Stimulated activated CD4-positive, alpha-beta T cell treated with anti-CD3 and anti-CD28 coated beads, Interleukin-1b, Interleukin-23, amount 100 ng/mL, for 48 hours (primary cell): Measurements from ENCODE around the gene SEC14L5.

Experiments used
- DNase-seq: peaks from one replicate; pipeline ENCODE4 v3.0.0-alpha.2; 2020

Gene SEC14L5

DNA sequence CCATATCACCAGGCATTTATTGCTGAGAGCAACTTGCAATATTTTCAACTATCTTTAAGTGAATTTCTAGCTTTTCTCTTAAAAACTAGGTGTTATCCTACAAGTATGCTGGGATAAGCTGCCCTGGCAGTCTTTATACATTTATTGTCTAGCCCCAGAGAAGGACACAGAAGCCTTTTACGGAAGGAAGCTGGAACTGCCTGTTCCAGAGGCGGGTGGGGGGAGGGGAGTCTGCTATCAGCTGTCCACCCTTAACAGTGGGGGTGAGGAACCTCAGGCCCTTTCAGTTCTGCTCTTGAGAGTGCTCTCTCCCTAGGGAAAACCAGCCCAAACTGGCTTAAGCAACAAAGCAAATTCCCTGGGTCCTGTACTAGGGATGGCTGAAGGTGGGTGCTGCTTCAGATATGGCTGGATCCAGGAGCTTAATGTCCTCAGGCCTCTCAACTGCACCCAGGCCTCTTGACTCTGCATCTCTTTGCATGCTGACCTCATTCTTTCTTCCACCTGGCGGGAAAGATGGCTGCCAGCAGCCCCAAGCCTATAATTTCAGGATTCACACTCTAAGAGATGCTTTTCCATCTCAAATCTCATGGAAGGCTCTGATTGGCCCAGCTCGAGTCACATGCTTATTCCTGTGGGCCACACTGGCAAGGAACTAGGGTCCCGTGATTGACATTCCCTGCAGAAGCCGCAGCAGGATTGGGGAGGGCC is 59.0 kb downstream of the SEC14L5 start:
- DNase-seq, result no peak

DNA sequence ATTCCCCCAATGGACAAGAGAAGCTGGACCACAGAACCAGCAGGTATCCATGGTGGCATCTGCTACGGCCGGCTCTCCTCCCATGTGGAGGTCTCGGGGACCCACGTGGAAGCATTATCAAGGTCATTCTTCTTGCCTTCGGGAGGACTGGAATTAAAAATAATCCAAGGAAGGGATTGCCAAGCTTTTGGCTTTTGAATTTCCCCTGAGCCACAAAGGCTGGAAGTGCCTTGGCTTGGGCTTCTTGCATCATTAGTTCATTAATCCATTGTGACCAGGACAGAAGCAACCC is 59.5 kb downstream of the SEC14L5 start:
- no peak for DNase-seq

DNA sequence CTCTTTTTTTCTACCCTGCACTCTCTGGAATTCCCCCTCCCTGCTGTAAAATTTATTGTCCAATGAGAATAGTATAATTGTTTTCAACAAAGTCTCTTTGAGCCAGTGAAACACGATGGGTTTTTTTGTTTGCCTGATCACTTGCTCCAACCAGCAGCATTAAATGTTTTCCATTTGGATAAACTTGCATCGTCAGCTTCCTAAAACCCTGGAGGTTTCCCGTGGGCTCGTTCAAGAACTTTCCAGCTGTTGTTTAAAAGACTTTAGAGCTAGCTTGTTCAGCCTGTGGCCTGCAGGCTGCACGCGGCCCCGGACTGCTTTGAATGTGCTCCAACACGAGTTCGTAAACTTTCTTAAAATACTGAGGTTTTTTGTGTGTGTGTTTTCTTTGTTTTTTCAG is 60.7 kb downstream of the SEC14L5 start:
- DNase-seq, result no peak

DNA sequence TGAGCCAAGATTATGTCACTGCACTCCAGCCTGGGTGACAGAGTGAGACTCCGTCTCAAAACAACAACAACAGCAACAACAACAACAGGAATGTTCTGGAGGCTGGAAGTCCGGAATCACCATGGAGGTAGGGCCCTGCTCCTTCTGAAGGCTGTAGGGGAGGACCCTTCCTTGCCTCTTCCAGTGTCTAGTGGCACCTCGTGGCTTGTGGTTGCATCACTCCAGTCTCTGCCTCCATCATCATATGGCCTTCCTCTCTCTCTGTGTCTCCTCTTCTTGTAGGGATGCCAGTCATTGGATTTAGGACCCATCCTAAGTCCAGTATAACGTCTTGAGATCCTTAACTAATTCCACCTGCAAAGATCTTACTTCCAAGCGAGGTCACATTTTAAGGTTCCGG is 61.6 kb downstream of the SEC14L5 start:
- no peak for DNase-seq

DNA sequence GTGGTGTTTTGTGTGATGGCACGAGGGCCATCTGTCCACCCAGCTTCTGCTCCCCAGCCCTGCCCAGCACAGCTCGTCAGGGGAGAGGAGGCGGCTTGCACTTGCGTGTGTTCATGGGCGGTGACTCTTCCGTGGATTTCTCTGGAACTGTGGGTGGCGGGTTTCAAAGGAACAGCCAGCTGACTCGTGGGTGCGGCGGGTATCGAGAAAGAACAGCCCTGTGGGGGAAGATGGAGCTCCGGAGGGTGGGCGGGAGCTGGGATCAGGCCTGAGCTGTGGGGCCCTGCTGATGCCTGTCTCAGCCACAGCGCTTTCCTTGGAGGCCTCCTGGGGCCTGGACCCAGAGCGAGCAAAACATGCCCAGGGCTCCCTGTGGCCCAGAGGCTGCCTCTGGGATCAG is 62.4 kb downstream of the SEC14L5 start:
- DNase-seq, result no peak

GRCh38 chr16:5022521-5022920 is 64.4 kb downstream of the SEC14L5 start:
- DNase-seq, result no peak

- DNase-seq, result no peak
Observed at GRCh38 chr16:5024632-5025031, 66.5 kb downstream of the SEC14L5 start.

GRCh38 chr16:5025171-5025632 is 67.1 kb downstream of the SEC14L5 start:
- DNase-seq, result no peak

DNA sequence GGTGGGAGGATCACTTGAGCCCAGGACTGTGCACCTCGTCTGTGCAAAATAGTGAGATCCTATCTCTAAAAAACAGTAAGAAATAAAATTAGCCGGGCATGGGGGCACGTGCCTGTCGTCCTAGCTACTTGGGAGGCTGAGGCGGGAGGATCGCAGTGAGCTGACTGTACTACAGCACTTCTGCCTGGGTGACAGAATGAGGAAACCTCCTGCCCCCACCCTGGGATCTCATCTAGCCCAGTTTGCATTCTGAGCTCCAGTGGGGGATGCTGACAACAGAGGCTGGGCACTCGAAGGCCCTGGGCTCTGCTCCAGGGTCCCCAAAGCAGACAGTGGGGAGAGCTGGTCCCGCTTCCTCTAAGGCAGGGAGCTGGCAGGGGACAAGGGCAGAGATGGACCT is 68.5 kb downstream of the SEC14L5 start:
- no peak for DNase-seq

GRCh38 chr16:5027086-5027485 is 69.0 kb downstream of the SEC14L5 start:
- DNase-seq, result no peak

- no peak for DNase-seq
Observed at GRCh38 chr16:5027575-5028235, 69.6 kb downstream of the SEC14L5 start.

GRCh38 chr16:5028950-5029475 is 70.9 kb downstream of the SEC14L5 start:
- no peak for DNase-seq

DNA sequence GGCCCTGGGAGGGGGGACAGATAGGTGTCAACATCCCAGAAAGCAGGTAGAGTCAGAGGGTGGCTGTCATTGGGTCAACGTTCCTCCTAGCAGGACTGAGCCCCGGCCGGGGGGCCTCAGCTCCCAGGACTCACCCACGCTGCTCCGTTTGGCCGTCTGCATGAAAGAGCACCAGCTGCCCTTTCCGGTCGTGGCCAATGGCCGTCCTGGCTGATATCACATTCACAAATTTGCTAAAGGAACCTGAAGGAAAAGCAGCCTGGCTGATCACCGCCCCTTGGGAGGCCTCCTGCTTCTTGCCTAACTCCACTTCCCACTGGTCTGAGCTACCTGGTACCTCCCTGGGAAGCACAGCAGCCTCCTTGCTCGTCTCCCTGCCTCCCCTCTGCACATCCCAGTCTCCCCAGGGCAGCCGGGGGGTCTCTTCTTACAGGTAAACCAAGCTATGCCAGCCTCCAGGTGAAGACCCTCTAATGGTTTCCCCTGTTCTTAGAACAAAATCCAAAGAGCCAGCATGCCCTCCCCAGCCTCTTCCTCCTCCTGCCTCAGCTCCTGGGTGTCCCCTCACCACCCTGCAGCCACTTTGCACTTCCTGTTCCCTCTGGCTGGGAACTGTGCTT is 72.2 kb downstream of the SEC14L5 start:
- DNase-seq, result no peak

GRCh38 chr16:5031601-5032000 is 73.5 kb downstream of the SEC14L5 start:
- DNase-seq, result no peak

GRCh38 chr16:5032748-5033167 is 74.6 kb downstream of the SEC14L5 start:
- DNase-seq, result no peak

DNA sequence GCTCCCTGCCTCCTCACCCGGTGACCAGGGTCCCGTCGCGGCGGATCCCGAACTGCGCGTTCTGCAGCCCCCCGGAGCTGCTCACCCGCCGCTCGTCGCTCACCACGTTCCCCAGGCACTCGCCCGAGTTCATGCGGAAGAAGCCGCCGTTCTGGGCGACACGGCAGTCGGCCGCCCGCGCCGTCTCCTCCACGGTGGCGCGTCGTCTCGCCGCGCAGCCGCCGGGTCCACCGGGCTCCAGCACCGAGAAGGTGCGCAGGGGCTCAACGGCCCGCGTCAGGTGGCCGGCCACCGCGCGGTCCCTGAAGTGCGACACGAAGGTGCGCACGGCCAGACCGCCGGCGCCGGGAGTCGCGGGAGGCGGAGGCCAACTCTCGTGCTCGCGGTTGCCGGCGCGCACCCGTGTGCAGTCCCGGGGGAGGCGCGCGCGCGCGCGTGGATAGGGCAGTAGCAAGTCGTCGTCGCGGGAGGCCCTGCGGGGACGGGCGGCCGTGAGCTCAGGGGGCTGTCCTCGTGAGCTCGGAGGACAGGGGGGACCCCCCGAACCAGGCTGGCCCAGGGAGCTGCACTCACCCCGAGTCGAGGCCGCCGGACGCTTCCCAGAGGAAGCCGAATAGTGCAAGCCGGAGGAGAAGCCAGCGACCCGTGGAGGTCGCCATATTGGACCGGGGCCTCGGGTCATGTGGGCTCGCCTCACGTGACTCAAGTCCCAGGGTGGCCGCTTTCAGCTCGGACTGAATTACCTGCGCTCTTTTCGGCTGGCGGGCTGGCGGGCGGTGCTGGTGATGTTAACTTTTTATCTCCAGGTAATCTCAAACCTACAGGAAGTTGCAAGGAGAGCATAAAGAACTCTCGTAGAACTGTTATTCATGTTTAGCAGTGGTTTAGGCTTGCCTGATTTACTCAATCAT is 75.4 kb downstream of the SEC14L5 start, which contains the start of gene NAGPA:
TSS of gene NAGPA (minus strand) at position 680 of the 911 bp plus-strand sequence. CDS start at position 659, 21 bp downstream.
- DNase-seq, result peak; percentile 82

DNA sequence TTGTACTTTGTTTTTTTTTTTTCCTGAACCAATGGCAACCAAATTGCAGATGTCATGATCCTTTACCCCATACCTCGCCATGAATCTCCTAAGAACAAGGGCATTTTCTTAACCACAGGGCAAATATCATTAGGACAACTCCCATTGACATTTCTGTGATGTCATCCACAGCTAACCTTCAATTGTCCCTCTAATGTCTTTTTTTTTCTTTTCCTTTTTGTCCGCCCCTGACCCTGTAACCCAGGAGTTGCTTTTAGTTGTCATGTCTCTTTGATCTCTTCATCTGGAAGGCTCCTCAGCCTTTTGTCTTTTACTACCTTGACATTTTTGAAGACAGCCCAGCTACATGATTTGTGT is 76.0 kb downstream of the SEC14L5 start:
- no peak for DNase-seq

GRCh38 chr16:5035909-5036227 is 77.7 kb downstream of the SEC14L5 start:
- no peak for DNase-seq

- no peak for DNase-seq
Observed at GRCh38 chr16:5036228-5037156, 78.4 kb downstream of the SEC14L5 start.

- no peak for DNase-seq
Observed at GRCh38 chr16:5040451-5040850, 82.3 kb downstream of the SEC14L5 start.

DNA sequence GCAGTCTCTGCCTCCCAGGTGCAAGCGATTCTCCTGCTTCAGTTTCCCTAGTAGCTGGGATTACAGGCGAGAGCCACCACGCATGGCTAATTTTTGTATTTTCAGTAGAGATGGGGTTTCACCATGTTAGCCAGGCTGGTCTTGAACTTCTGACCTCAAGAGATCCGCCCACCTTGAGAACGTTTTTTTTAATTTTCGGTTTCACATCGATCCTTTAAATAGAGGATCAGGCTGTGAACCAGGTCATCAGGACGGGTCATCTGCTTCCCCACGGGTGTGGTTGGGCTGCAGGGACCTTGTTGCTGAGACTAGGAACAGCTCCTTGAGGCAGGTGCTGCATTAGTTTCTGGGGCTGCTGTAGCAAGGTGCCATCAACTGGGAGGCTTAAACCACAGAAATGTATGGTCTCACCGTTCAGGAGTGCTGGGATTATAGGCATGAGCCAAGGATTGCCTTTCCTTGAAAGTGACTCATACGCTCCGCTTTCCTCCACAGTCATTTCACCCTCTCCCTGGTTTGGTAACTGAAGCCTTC is 83.5 kb downstream of the SEC14L5 start:
- DNase-seq, result no peak
